ENCODE data around the gene GAPDH.
"Not testable (repeated sequence)": the region's sequence is repeated elsewhere in the genome, so short reads cannot be mapped to it uniquely, and the experiment has no call there.

GAPDH gene

DNA sequence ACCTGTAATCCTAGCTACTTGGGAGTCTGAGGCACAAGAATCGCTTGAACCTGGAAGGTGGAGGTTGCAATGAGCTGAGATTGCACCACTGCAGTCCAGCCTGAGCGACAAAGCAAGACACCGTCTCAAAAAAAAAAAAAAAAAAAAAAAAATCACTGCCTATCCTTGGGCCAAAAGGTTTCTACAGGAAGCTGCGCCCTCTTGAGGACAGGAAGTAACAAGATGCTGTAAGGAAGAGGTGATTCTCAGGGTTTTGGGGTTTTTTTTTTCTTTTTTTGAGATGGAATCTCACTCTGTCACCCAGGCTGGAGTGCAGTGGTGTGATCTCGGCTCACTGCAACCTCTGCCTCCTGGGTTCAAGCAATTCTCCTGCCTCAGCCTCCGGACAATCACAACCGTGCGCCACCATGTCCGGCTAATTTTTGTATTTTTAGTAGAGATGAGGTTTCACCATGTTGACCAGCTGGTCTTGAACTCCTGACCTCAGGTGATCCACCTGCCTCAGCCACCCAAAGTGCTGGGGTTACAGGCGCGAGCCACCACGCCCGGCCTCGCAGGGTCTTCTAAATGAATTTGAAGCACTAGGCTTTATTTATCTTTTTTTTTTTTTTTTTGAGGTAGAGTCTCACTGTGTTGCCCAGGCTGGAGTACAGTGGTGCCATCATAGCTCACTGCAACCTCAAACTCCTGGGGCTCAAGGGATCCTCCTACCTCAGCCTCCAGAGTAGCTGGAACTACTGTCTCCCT lies 23.9 kb downstream of the GAPDH start:
- DNase-seq (ENCODE audit: extremely low read depth in 1 of 2, low read depth in 1 of 2), result not testable (repeated sequence)

DNA sequence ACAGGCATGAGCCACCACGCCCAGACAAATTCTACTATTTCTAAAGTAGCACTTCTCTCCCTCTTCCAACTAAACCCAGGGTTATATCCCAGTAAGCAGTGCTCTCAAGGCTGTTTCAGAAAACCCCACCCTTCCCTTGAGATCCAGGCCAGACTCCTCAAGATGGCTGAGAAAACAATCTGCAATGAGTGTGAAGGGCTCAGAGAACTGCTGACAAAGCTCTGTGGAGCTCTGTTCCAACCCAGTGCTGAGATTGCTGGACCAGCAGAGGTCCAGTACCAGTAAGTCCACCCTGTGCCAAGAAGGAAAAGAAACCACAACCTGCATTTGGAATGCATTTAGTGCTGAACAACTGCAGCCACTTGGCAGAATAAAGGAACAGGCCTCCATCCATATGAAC lies 25.2 kb downstream of the GAPDH start:
- no peak for DNase-seq (ENCODE audit: extremely low read depth in 1 of 2, low read depth in 1 of 2)

DNA sequence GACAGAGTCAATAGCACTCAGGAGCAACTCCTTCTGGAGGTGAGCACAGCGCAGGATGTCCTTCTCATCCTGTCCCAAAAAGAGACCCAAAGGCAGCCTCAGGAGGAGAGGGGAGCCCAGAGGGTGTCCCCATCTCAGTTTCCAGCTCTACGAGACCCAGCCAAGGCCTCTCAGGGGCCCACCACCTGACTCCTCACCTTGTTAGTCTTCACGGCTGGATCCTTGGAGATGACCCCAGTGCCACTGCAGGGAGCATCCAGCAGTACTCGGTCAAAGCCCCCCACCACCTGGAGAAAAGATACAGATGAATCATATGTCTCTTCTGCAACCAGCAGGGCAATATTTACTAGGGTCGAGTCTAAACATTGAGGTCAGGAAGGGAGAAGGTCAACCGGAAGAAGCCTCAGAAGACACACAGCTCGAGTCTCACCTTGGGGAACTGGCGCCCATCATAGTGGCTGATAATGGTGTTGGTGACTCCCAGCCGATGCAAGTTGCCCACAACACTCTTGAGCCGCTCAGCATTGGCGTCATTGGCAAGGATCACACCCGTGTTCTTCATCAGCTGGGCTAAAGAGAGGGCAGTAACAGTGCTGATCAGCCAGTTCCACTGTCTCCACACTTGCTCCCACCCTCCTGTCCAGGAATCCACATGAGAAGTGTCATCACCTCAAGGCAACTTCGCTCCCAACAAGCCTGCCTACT lies 26.3 kb downstream of the GAPDH start:
- no peak for DNase-seq (ENCODE audit: extremely low read depth in 1 of 2, low read depth in 1 of 2)

DNA sequence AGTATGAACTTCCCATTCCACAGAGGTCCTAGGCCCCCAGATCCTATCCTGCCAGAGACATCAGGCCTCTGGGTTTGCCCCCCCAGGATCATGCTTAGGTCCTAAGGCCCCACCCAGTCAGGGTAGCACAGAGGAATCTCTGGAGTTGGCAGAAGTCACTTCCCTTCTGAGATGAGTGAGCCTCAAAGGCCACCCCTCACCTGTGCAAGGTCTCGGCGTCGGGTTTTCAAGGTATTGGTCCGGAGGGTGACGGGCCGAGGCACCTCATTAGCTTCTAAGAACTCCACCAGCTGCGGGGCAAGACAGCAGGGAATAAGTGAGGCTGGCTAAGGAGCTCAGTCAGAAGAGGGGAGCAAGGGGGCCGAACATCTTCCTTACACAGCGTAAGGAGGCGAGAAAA lies 28.6 kb downstream of the GAPDH start:
- DNase-seq (ENCODE audit: extremely low read depth in 1 of 2, low read depth in 1 of 2), result no peak

DNA sequence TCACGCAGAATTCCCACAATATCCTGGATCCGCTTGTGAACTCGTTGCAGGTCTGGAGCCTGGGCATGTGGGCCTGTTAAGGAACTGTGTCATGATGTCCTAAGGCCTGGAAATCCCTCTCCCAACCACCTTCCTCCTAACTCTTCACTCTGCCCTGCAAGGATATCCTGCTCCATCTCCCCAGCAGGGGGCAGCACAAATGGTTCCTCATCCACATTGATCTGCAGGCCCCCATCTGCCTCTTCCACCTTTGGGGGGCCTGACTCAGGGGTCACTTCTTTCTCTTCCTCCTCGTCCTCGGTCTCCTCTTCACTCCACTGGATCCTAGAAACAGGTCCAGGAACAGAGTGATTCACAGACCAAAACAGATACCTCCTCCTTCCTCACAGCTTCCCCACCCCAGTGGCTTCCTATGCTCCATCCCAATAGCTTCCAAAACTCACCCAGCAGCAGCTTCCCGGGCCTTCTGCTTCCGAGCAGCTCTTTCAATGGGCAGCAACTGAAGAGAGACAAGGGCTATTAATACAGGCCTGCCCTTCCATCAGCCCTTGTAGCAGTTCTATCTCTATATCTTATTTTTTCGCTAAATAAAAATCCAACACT lies 29.2 kb downstream of the GAPDH start:
- peak; percentile 35 to 58 for DNase-seq (ENCODE audit: extremely low read depth in 1 of 2, low read depth in 1 of 2)

DNA sequence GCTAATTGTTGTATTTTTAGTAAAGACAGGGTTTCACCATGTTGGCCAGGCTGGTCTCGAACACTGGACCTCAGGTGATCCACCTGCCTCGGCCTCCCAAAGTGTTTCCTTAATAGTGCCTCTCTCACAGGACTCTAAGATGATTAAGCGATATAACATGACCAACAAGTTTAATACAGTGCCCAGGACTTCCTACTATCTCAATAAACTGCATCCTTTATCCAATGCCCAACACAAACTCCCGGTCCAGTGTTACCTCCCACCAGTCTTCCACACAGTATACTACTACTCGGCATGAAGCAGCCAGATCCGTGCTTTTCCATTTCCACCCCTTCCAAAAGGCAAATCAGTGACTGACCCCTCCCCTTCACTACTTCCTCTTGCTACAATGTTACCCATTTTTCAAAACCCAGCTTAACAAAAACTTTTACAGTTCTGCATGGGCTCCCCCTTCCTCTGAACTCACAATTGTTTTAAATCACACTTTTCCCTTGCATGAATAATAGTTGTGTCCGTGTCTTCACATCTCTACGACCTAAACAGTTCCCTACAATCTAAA lies 32.9 kb downstream of the GAPDH start:
- no peak for DNase-seq (ENCODE audit: extremely low read depth in 1 of 2, low read depth in 1 of 2)

DNA sequence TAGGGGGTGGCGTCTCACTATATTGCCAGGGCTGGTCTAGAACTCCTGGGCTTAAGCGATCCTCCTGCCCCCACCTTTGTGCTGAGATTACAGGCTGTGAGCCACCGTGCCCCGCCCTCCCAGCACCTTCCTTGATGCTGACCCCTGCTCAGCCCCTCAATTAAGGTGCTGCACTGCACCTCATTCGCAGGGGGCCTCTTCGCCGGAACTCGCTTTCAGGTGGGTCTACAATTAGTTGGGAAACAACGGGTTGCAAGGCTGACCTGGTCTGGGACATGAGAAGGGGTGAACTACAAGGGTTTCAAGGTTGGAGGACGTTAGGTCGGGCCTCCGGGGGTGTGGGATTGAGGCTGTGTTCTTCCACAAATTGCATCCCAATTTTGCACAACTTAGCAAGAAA lies 35.0 kb downstream of the GAPDH start:
- DNase-seq (ENCODE audit: extremely low read depth in 1 of 2, low read depth in 1 of 2), result no peak

DNA sequence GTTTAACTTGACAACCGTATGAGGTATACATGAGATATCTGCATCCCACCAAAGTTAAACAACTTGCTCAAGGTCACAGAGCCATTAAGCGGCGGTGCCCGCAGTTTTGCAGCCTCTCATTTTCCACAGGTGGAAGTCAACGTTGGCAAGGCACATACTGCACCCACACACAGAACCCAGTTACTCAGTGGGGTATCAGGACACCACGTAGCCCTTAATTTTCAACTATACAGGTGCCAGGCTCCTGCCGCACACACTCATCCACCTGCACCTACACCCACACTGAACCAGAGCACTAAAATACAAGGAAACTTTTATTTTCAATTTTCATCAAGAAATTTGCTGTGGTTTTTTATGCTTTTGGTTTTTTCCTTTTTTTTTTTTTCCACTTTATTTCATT lies 35.5 kb downstream of the GAPDH start:
- no peak for DNase-seq (ENCODE audit: extremely low read depth in 1 of 2, low read depth in 1 of 2)

DNA sequence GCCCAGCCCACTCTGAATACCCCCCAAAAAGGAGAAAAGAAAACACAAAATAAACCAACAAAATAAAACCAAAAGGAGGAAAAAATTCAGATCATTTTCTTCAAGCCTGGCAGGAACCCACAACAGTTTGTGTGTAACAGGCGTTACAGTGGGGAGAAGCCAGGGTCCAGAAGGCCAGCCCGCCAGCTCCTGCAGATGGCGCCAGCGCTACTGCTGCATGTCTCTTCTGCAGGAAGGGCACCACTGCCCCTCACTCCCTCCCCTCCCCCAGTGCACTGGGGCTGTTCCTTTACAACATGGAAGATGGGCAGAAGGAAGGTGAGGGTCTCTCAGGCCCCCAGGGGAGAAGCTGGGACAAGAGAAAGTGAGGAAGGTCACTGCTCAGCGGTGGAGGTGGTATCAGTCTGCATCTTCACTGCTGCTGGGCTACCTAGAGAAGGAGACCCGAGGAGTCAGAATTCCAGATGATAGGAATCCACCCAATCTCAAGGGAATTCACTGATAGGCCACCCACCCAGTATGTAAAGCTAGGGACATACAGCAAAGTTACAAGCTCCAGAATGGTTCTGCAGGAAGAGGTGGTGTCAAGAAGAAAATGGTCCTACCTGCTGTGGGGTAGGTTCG lies 36.1 kb downstream of the GAPDH start:
- no peak for DNase-seq (ENCODE audit: extremely low read depth in 1 of 2, low read depth in 1 of 2)

DNA sequence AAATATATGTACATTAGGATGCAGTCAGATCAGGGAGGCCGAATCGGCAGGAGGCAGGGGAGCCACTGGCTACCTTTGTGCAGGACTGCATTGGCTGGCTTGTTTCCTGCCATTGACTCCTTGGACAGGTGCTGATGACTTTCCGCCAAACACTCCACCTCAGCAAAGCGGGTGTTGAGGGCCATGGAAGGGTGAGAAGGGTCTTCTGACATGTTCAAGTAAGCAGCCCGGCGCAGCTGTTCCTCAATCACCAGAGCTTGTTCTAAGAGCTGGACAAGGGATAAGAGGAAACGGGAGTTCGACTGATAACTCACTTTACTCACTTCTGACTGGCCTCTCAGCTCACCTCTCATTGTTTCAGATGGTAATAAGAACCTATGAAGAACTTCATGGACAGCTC lies 38.7 kb downstream of the GAPDH start:
- no peak for DNase-seq (ENCODE audit: extremely low read depth in 1 of 2, low read depth in 1 of 2)

DNA sequence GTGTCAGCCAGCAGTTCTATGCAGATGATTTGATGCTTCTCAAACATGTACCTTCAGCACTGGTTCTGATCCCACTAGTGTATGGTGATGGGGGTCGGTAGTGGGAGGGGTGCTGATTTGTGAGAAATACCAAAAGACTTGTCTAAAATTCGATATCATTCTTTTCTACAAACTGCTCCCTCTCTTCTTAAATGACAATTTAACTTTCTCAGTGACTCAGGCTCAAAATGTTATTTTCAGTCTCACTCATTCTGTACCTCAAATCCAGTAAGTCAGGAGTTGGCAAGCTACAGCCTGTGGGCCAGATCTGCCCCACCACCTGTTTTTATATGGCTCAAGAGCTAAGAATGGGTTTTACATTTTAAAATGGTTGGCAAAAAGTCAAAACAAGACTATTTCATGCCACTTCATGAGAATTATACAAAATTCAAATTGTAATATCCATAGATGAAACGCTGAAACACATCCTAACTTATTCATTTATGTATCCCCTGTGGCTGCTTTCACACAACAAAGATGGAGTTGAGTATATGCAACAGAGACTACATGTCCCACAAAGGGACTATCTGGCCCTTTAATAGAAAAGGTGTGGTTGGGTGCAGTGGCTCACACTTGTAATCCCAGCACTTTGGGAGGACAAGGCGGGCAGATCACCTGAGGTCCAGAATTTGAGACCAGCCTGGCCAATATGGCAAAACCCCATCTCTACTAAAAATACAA lies 40.4 kb downstream of the GAPDH start:
- no peak for DNase-seq (ENCODE audit: extremely low read depth in 1 of 2, low read depth in 1 of 2)

DNA sequence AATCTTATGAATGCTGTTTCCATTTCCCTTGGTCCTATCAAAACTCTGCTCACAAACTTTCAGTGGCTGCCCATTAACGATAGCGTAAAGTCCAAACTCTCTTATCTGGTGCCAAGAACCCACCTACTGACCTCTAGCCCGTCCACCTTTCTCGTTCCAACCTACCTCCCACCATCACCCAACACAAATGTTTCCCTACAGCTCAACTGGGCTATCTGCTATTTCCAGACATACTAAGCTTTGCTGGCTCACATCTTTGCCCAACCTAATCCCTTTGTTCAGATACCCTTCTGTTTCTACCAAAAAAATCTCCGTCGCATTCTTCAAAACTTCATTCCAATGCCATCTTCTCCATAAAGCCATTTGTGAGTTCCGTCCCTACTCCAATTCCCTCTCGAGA lies 41.3 kb downstream of the GAPDH start:
- no peak for DNase-seq (ENCODE audit: extremely low read depth in 1 of 2, low read depth in 1 of 2)

DNA sequence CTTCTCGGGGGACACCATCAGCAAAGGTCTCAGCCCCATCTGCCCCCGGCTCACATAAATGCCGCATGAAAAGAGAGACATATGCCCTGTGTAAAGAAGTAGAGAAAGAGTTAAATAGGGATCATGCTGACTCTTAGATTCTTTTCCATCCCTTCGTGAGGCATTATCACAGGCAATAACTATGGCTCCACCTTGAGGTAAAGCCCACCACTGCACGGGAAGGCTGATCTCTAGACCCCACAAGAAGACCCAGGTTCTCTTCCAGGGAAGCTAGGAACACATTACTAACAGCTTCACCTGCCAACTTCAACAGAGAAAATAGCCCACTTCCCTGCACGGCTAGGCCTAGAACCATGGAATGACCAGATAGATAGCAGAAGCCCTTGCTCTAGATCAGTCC lies 47.9 kb downstream of the GAPDH start:
- no peak for DNase-seq (ENCODE audit: extremely low read depth in 1 of 2, low read depth in 1 of 2)

DNA sequence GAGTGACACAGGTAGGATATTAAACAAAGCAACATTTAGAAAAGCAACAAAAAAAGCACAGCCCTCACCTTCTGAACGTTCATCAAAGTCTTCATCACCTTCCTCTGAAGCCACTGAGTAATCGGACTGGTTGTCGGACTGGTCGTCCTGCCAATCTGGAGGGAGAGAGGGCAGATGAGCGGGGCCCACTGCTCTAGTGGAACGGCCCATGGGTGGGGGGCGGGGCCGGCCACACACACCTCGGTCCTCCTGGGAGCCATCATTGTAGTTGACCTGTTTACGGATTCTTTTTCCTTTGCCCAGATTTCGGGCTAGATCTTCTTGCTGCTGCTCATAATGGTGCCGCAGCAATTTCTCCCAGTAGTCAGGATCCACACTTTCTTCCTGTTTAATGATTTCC lies 48.6 kb downstream of the GAPDH start:
- no peak for DNase-seq (ENCODE audit: extremely low read depth in 1 of 2, low read depth in 1 of 2)

DNA sequence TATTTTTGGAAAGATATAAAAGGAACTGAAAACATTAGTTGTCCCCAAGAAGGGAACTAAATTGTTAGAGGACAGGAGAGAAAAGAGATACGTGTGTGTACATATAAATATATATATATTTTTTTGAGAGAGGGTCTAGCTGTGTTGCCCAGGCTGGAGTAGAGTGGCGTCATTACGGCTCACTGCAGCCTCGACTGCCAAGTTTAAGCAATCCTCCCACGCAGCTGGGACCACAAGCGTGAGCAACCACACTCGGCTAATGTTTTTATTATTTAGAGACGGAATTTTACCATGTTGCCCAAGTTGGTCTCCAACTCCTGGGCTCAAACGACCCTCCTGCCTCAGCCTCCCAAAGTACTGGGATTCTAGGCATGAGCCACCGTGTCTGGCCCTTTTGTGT lies 50.0 kb downstream of the GAPDH start:
- no peak for DNase-seq (ENCODE audit: extremely low read depth in 1 of 2, low read depth in 1 of 2)

DNA sequence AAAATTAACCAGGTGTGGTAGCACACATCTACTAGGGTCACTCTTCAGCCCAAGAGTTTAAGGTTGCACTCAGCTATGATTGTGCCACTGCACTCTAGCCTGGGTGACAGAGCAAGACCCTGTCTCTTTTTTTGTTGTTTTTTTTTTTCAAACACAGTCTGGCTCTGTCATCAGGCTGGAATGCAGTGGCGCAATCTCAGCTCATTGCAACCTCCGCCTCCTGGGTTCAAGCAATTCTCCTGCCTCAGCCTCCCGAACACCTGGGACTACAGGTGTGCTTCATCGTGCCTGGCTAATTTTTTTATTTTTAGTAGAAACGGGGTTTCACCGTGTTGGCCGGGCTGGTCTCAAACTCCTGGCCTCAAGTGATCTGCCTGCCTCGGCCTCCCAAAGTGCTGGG lies 52.3 kb downstream of the GAPDH start:
- DNase-seq (ENCODE audit: extremely low read depth in 1 of 2, low read depth in 1 of 2), result not testable (repeated sequence)

Measured in activated CD8-positive, alpha-beta memory T cell treated with anti-CD3 and anti-CD28 coated beads for 1 hour (primary cell).